K562 (cell line): Measurements from ENCODE around the gene RANBP3. TPM values are rescaled to one million over a fixed set of nuclear protein-coding genes. Genes with fewer than 3 reads are reported as not detected.

Source experiments
- CEBPG ChIP-seq, 3 experiments: fragments of 200-800 bp in 1 of 3; sonication (Bioruptor generic) in 1 of 3; sonication (generic) in 1 of 3; formaldehyde crosslinking in 1 of 3; IDR thresholded peaks in 2 of 3; conservative IDR thresholded peaks in 1 of 3; 2 replicates each; pipeline versions ENCODE4 v1.6.1 to v1.8.0; 2016 to 2022; ENCODE audit warnings: missing compliant biosample characterization in 2 of 3, missing genetic modification characterization in 2 of 3, mild to moderate bottlenecking in 1 of 3, missing genetic modification reagents in 1 of 3
- CXXC5 ChIP-seq: fragments of 250-450 bp; sonication (Bioruptor Pico); IDR thresholded peaks from 2 replicates; pipeline ENCODE4 v1.8.0; 2022; ENCODE audit warnings: inconsistent platforms, mild to moderate bottlenecking, moderate library complexity
- ELK3 ChIP-seq: fragments of 450-650 bp; formaldehyde crosslinking; IDR thresholded peaks from 2 replicates; pipeline ENCODE4 v1.4.0; 2020; ENCODE audit warnings: mild to moderate bottlenecking
- HEY1 ChIP-seq: fragments of 250-450 bp; sonication (Bioruptor Pico); IDR thresholded peaks from 2 replicates; pipeline ENCODE4 v1.5.0; 2020; ENCODE audit warnings: mild to moderate bottlenecking, moderate library complexity, borderline replicate concordance
- HMGXB4 ChIP-seq: sonication (generic); formaldehyde crosslinking; IDR thresholded peaks from 2 replicates; pipeline ENCODE4 v1.8.1; 2023; ENCODE audit warnings: mild to moderate bottlenecking, missing genetic modification reagents
- HNRNPK ChIP-seq: fragments of 200-400 bp; formaldehyde crosslinking; IDR thresholded peaks from one replicate; pipeline ENCODE4 v1.6.1; 2018; ENCODE audit warnings: mild to moderate bottlenecking, low read depth, low read length; ENCODE audit not compliant: poor library complexity, severe bottlenecking
- ILF3 ChIP-seq: fragments of 450-650 bp; IDR thresholded peaks from 2 replicates; pipeline ENCODE4 v1.6.1; 2018; ENCODE audit warnings: antibody characterized with exemption, mild to moderate bottlenecking, moderate library complexity, borderline replicate concordance
- IRF1 ChIP-seq: sonication (generic); formaldehyde crosslinking; IDR thresholded peaks from 2 replicates; pipeline ENCODE4 v1.8.0; 2022; ENCODE audit warnings: missing genetic modification reagents, mild to moderate bottlenecking, borderline replicate concordance
- KHSRP ChIP-seq: fragments of 450-650 bp; IDR thresholded peaks from 2 replicates; pipeline ENCODE4 v1.6.1; 2017
- NEUROD1 ChIP-seq: fragments of 150-350 bp; IDR thresholded peaks from 2 replicates; pipeline ENCODE4 v1.6.1; 2014; ENCODE audit warnings: borderline replicate concordance, low read length, low read depth; ENCODE audit not compliant: partially characterized antibody
- NKRF ChIP-seq: fragments of 450-650 bp; IDR thresholded peaks from 2 replicates; pipeline ENCODE4 v1.6.1; 2016; ENCODE audit warnings: borderline replicate concordance
- PCBP2 ChIP-seq: fragments of 200-400 bp; formaldehyde crosslinking; IDR thresholded peaks from 2 replicates; pipeline ENCODE4 v1.6.1; 2018; ENCODE audit warnings: low read length, low read depth, mild to moderate bottlenecking, moderate library complexity; ENCODE audit not compliant: poor library complexity, severe bottlenecking
- RBBP5 ChIP-seq: fragments of 200-600 bp; sonication (generic); IDR thresholded peaks from 2 replicates; pipeline ENCODE4 v1.6.1; 2012; ENCODE audit warnings: borderline replicate concordance, mild to moderate bottlenecking, low read length, control low read depth, inconsistent platforms; ENCODE audit not compliant: insufficient read depth, poor library complexity, severe bottlenecking
- SMC3 ChIP-seq: conservative IDR thresholded peaks from 2 replicates; pipeline ENCODE4 v1.6.1; 2011; ENCODE audit warnings: low read depth, low read length, improper control_type of control experiment; ENCODE audit not compliant: insufficient read depth
- TAF7 ChIP-seq: fragments of 450-650 bp; IDR thresholded peaks from 2 replicates; pipeline ENCODE4 v1.6.1; 2016; ENCODE audit warnings: missing genetic modification characterization, missing compliant biosample characterization
- TEAD2 ChIP-seq: fragments of 450-650 bp; IDR thresholded peaks from 2 replicates; pipeline ENCODE4 v1.6.1; 2016; ENCODE audit warnings: missing genetic modification characterization, control low read depth, missing compliant biosample characterization
- USF2 ChIP-seq: sonication (generic); formaldehyde crosslinking; IDR thresholded peaks from 2 replicates; pipeline ENCODE4 v1.5.0; 2020; ENCODE audit warnings: missing genetic modification reagents
- ZBTB17 ChIP-seq: fragments of 450-650 bp; formaldehyde crosslinking; IDR thresholded peaks from 2 replicates; pipeline ENCODE4 v1.4.0; 2020; ENCODE audit warnings: mild to moderate bottlenecking
- ZFX ChIP-seq: sonication (generic); formaldehyde crosslinking; IDR thresholded peaks from 2 replicates; pipeline ENCODE4 v1.8.0; 2022; ENCODE audit warnings: mild to moderate bottlenecking, missing genetic modification reagents, moderate library complexity
- polyA plus RNA-seq, 8 experiments: library from polyadenylated mRNA; depleted of rRNA in 4 of 8; stranded (reverse) in 5 of 8; unstranded in 3 of 8; fragments of >200 nt; fragmentation: Nextera tagmentation in 2 of 8; fragmentation: Illumina TruSeq in 1 of 8; extraction: Ambion mirVana in 2 of 8; extraction: Trizol in 1 of 8; gene quantifications; 2 replicates each; pipeline versions ENCODE4 v1.2.1 to v1.2.3, GENCODE V29; 2011 to 2014; ENCODE audit warnings: inconsistent platforms in 1 of 8, missing spikeins in 1 of 8
- total RNA-seq, 7 experiments: library from RNA; depleted of rRNA in 6 of 7; stranded (reverse); fragments of >200 nt in 6 of 7; fragmentation: Illumina TruSeq in 2 of 7; extraction: Trizol in 2 of 7; gene quantifications; 2 replicates each; pipeline versions ENCODE4 v1.2.1 to v1.2.3, GENCODE V29; 2011 to 2021; ENCODE audit warnings: low replicate concordance in 1 of 7

The RANBP3 gene
- total and polyA plus RNA-seq, 9 of the 15 experiments (the other 6 are each of a cell fraction or from before 2014, with no cell fraction given), result 0.90 to 95.1 (median 63.2) TPM

- TF ChIP-seq HMGXB4 (no peak), TAF7 (tag) (no peak), IRF1 (no peak), NKRF (no peak), USF2 (CRISPR knock-in tag) (no peak), CEBPG (CRISPR knock-in tag; IDR thresholded peaks at IDR 0.05) (no peak), CEBPG (tag; conservative IDR thresholded peaks at IDR 0.05 in 1 of 2, IDR thresholded peaks at IDR 0.05 in 1 of 2) (no peak), HEY1 (CRISPR knock-in tag) (no peak), PCBP2 (no peak), ZFX (CRISPR knock-in tag) (no peak), NEUROD1 (no peak), TEAD2 (tag) (no peak), SMC3 (no peak), ZBTB17 (CRISPR knock-in tag) (no peak), CXXC5 (CRISPR knock-in tag) (peak; percentile 41), RBBP5 (no peak), HNRNPK (no peak), ILF3 (no peak), ELK3 (no peak), KHSRP (no peak)
Measured at GRCh38 chr19:5893907-5894703, 83.8 kb downstream of the RANBP3 start (continued).
